Stimulated activated CD4-positive, alpha-beta T cell treated with anti-CD3 and anti-CD28 coated beads, Interleukin-2, amount 100 ng/mL, for 4 hours (primary cell): ENCODE results near the gene OR7G1.
"Not testable (repeated sequence)": the region's sequence is repeated elsewhere in the genome, so short reads cannot be mapped to it uniquely, and the experiment has no call there.

Experiments used
- DNase-seq: peaks from one replicate; pipeline ENCODE4 v3.0.0-alpha.2; 2020; ENCODE audit warnings: low read depth

Gene OR7G1

GRCh38 chr19:9076901-9077300, 38.7 kb downstream of the OR7G1 start:
- DNase-seq, result no peak

GRCh38 chr19:9075064-9075949, 40.3 kb downstream of the OR7G1 start:
- DNase-seq, result no peak

GRCh38 chr19:9073806-9074205, 41.8 kb downstream of the OR7G1 start:
- DNase-seq, result no peak

GRCh38 chr19:9071720-9072119, 43.8 kb downstream of the OR7G1 start:
- DNase-seq, result not testable (repeated sequence)

- no peak for DNase-seq
Measured at GRCh38 chr19:9070066-9070465, 45.5 kb downstream of the OR7G1 start.

- DNase-seq, result no peak
Measured at GRCh38 chr19:9065457-9066014, 50.0 kb downstream of the OR7G1 start.
